ENCODE results near the gene PSMA7. TPM values are rescaled to one million over a fixed set of nuclear protein-coding genes. Genes with fewer than 3 reads are reported as not detected.

The PSMA7 gene
- total RNA-seq, 1 donor: 215 TPM

DNA sequence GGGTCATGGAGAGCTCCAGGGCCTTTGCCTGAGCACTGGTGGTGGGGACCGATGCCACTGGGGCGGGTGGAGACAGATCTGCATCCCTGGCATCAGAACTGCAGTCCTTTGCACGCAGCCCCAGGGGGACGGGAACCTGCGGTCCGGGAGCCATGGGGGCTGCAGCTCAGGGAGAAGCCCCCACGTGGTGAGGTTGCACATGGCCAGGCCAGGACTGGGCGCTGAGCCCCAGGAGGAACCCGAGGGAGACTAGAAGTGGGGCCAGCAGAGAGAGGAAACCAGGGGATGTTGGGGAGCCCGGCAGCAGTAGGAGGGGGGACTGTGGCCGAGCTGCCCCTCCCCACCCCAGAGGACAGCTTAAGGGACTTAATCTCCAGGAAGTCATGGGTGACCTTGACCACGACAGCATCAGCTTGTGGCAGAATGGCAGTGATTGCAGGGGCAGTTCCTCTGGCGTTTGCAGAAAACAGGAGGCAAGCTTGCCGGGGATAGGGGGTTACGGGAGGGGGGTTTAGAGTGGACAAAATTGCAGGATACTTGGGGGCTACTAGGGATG lies 38.9 kb downstream of the PSMA7 start:
- Histone ChIP-seq H3K9me3 (ENCODE audit: low read depth, low read length) (peaks cover 8% of the 10 kb centered on the region), H3K27ac (ENCODE audit: low read depth, low read length) (no peak overlapping the region), H3K79me2 (ENCODE audit: insufficient read depth, low read length) (no peaks in the 10 kb centered on the region), H4K20me1 (ENCODE audit: insufficient read depth, low read length) (no peaks in the 10 kb centered on the region), H3K4me3 (ENCODE audit: insufficient read depth, low read length) (no peak overlapping the region), H2AFZ (ENCODE audit: low read length) (no peak overlapping the region), H3K27me3 (ENCODE audit: insufficient read depth, low read length) (no peaks in the 10 kb centered on the region), H3K4me2 (ENCODE audit: insufficient read depth, low read length) (no peak overlapping the region), H3K36me3 (ENCODE audit: insufficient read depth, low read length) (no peaks in the 10 kb centered on the region), H3K4me1 (ENCODE audit: insufficient read depth, low read length) (no peaks in the 10 kb centered on the region)
- TF ChIP-seq, protein P1, sequence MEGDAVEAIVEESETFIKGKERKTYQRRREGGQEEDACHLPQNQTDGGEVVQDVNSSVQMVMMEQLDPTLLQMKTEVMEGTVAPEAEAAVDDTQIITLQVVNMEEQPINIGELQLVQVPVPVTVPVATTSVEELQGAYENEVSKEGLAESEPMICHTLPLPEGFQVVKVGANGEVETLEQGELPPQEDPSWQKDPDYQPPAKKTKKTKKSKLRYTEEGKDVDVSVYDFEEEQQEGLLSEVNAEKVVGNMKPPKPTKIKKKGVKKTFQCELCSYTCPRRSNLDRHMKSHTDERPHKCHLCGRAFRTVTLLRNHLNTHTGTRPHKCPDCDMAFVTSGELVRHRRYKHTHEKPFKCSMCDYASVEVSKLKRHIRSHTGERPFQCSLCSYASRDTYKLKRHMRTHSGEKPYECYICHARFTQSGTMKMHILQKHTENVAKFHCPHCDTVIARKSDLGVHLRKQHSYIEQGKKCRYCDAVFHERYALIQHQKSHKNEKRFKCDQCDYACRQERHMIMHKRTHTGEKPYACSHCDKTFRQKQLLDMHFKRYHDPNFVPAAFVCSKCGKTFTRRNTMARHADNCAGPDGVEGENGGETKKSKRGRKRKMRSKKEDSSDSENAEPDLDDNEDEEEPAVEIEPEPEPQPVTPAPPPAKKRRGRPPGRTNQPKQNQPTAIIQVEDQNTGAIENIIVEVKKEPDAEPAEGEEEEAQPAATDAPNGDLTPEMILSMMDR (IDR thresholded peaks at IDR 0.05; ENCODE audit: extremely low read depth, low read depth, low read length): no peak
- no peak for DNase-seq (ENCODE audit: insufficient read length, low spot score, missing footprints)

DNA sequence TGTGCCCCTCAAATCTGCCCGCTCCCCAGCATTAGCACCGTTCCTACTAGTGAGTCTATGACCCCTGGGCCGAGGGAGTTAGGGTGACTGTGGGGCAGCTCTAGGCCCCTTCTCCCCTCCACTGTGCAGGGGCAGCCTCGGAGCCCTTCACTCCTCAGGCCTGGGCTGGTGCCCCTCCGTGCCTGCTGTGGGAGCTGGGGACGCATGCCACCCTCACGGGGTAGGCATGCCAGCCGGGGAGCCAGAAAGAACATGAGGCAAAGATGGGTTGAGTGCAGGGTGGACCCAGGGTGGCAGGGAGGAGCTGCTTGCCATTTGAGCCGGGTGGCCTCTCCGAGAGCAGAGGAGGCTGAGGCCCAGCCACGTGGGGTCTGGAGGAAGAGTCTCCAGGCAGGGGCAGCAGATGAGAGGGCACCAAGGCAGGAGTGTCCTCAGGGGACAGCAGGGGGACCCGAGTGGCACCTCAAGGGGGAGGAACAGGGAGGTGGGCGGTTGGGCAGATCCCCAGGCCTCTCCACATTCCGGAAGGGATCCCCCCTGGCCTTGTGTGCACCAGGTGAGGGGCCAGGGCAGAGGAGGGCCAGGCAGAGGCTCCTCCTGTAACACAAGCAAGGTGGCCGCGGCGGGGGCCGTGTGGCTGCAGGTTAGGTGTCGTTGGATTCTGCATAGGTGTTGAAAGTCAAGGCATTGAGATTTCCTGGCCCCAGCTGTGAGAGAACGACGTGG lies 39.5 kb downstream of the PSMA7 start:
- no peaks in the 10 kb centered on the region for H3K36me3 ChIP-seq (ENCODE audit: insufficient read depth, low read length)
- H3K4me1 ChIP-seq (ENCODE audit: insufficient read depth, low read length): no peaks in the 10 kb centered on the region
- H4K20me1 ChIP-seq (ENCODE audit: insufficient read depth, low read length): no peaks in the 10 kb centered on the region
- peaks cover 6% of the 10 kb centered on the region for H3K9me3 ChIP-seq (ENCODE audit: low read depth, low read length)
- H3K79me2 ChIP-seq (ENCODE audit: insufficient read depth, low read length): no peaks in the 10 kb centered on the region
- no peak overlapping the region for H3K27ac ChIP-seq (ENCODE audit: low read depth, low read length)
- H2AFZ ChIP-seq (ENCODE audit: low read length): no peak overlapping the region
- TF ChIP-seq, protein P1 (IDR thresholded peaks at IDR 0.05; ENCODE audit: extremely low read depth, low read depth, low read length): no peak
- no peak overlapping the region for H3K4me2 ChIP-seq (ENCODE audit: insufficient read depth, low read length)
- no peaks in the 10 kb centered on the region for H3K27me3 ChIP-seq (ENCODE audit: insufficient read depth, low read length)
- no peak for DNase-seq (ENCODE audit: insufficient read length, low spot score, missing footprints)
- no peak overlapping the region for H3K4me3 ChIP-seq (ENCODE audit: insufficient read depth, low read length)

DNA sequence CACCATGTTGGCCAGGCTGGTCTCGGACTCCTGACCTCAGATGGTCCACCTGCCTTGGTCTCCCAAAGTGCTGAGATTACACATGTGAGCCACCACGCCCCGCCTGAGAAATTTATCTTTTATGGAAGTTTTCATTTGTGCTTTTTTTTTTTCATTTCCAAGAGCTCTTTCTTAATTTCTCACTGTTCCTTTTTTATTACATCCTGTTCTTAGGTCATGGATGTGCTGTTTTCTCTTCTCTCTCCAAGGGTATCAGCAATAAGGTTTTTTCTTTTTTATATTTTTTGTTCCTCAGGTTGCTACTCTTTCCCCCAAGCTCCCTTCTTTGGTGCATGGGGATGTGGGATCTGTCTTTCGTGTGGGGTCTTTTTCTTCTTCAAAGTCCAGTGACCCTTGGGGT lies 42.1 kb downstream of the PSMA7 start:
- Histone ChIP-seq H3K4me3 (ENCODE audit: insufficient read depth, low read length) (no peak overlapping the region), H3K4me1 (ENCODE audit: insufficient read depth, low read length) (no peaks in the 10 kb centered on the region), H3K4me2 (ENCODE audit: insufficient read depth, low read length) (no peak overlapping the region), H3K36me3 (ENCODE audit: insufficient read depth, low read length) (no peaks in the 10 kb centered on the region), H3K79me2 (ENCODE audit: insufficient read depth, low read length) (no peaks in the 10 kb centered on the region), H4K20me1 (ENCODE audit: insufficient read depth, low read length) (no peaks in the 10 kb centered on the region), H3K27me3 (ENCODE audit: insufficient read depth, low read length) (no peaks in the 10 kb centered on the region), H2AFZ (ENCODE audit: low read length) (no peak overlapping the region), H3K9me3 (ENCODE audit: low read depth, low read length) (peaks cover 2% of the 10 kb centered on the region), H3K27ac (ENCODE audit: low read depth, low read length) (no peak overlapping the region)
- TF ChIP-seq, protein P1 (IDR thresholded peaks at IDR 0.05; ENCODE audit: extremely low read depth, low read depth, low read length): no peak
- DNase-seq (ENCODE audit: insufficient read length, low spot score, missing footprints): no peak

DNA sequence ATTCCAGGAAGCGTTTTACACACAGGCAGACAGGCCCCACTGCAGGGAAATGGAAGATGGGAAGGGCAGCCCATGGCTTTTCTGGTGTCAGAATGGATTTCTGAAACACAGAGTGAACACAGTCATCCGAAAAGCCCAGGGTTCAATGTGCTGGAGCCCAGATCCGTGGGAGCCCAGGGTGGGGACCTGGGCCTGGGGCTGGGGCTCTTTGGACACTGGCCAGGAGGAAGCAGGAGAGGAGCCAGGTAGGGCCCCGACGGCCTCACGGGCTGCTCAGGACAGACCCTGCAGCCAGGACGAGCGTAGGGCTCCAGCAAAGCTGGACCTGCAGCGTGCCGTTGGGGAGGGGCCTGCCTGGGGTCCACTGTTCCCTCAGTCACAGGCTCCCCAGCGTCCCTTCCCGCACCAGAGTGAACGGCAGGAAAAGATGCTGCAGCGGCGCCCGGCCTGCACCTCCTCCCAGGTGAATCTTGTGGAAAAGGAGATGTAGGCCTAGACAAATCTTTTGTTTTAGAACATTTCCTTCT lies 45.2 kb downstream of the PSMA7 start:
- no peaks in the 10 kb centered on the region for H4K20me1 ChIP-seq (ENCODE audit: insufficient read depth, low read length)
- TF ChIP-seq, protein P1 (IDR thresholded peaks at IDR 0.05; ENCODE audit: extremely low read depth, low read depth, low read length): no peak
- no peak overlapping the region for H3K4me2 ChIP-seq (ENCODE audit: insufficient read depth, low read length)
- DNase-seq (ENCODE audit: insufficient read length, low spot score, missing footprints): no peak
- H3K9me3 ChIP-seq (ENCODE audit: low read depth, low read length): peaks cover 2% of the 10 kb centered on the region
- no peaks in the 10 kb centered on the region for H3K4me1 ChIP-seq (ENCODE audit: insufficient read depth, low read length)
- no peak overlapping the region for H3K27ac ChIP-seq (ENCODE audit: low read depth, low read length)
- H2AFZ ChIP-seq (ENCODE audit: low read length): no peak overlapping the region
- no peaks in the 10 kb centered on the region for H3K36me3 ChIP-seq (ENCODE audit: insufficient read depth, low read length)
- H3K27me3 ChIP-seq (ENCODE audit: insufficient read depth, low read length): no peaks in the 10 kb centered on the region
- no peak overlapping the region for H3K4me3 ChIP-seq (ENCODE audit: insufficient read depth, low read length)
- no peaks in the 10 kb centered on the region for H3K79me2 ChIP-seq (ENCODE audit: insufficient read depth, low read length)

All from osteoblast (primary cell).